A673 (cell line): Measurements from ENCODE around the gene PIK3R1. TPM values are rescaled to one million over a fixed set of nuclear protein-coding genes. Genes with fewer than 3 reads are reported as not detected.

ENCODE experiments used
- BruUV-seq: library from RNA; stranded (reverse); fragments of 400-500 nt; replicated peaks from 2 replicates; lab custom pipeline; 2021; lab: Mats Ljungman, UMichigan
- CTCF ChIA-PET: fragments of 300-600 bp; sonication (Branson Sonifier 250); formaldehyde crosslinking; loops from one replicate; lab custom pipeline; 2022; ENCODE audit warnings: antibody characterized with exemption; lab: Charles Lee
- POLR2A ChIA-PET: fragments of 300-600 bp; sonication (Branson Sonifier 250); formaldehyde crosslinking; loops from one replicate; lab custom pipeline; 2022; ENCODE audit warnings: antibody characterized with exemption; ENCODE audit not compliant: low non-redundant PET; lab: Charles Lee
- DNase-seq: peaks from one replicate; pipeline ENCODE4 v3.0.0-alpha.2; 2015; ENCODE audit warnings: low spot score
- H3K27ac ChIP-seq: fragments of 200-600 bp; sonication (generic); 2 replicates; pipeline ENCODE4 v1.5.1; 2016; ENCODE audit warnings: mixed run types, low read depth, mild to moderate bottlenecking, mixed read lengths, antibody characterized with exemption, low read length; ENCODE audit not compliant: poor library complexity, severe bottlenecking
- H3K27me3 ChIP-seq: fragments of 200-600 bp; sonication (generic); replicated peaks from 2 replicates; pipeline ENCODE4 v1.6.1; 2017; ENCODE audit warnings: mixed run types, low read depth, mild to moderate bottlenecking, mixed read lengths, antibody characterized with exemption, low read length; ENCODE audit not compliant: insufficient read depth, poor library complexity
- H3K36me3 ChIP-seq: fragments of 200-600 bp; sonication (generic); 2 replicates; pipeline ENCODE4 v1.6.1; 2016; ENCODE audit warnings: mixed run types, mild to moderate bottlenecking, mixed read lengths, antibody characterized with exemption, low read length; ENCODE audit not compliant: insufficient read depth, poor library complexity, severe bottlenecking
- H3K4me1 ChIP-seq: fragments of 200-600 bp; sonication (generic); 2 replicates; pipeline ENCODE4 v1.6.1; 2017; ENCODE audit warnings: mixed run types, mild to moderate bottlenecking, mixed read lengths, antibody characterized with exemption, low read length; ENCODE audit not compliant: insufficient read depth, poor library complexity, severe bottlenecking
- H3K4me3 ChIP-seq: fragments of 200-600 bp; sonication (generic); 2 replicates; pipeline ENCODE4 v1.5.1; 2016; ENCODE audit warnings: low read depth, mixed run types, mild to moderate bottlenecking, mixed read lengths, low read length; ENCODE audit not compliant: poor library complexity, severe bottlenecking
- H3K9me3 ChIP-seq: fragments of 200-600 bp; sonication (generic); 2 replicates; pipeline ENCODE4 v1.6.1; 2016; ENCODE audit warnings: mixed run types, low read depth, mild to moderate bottlenecking, mixed read lengths, antibody characterized with exemption, low read length; ENCODE audit not compliant: poor library complexity, severe bottlenecking
- CTCF ChIP-seq: fragments of 300-800, 200-600 bp; sonication (generic); conservative IDR thresholded peaks from 2 replicates; pipeline ENCODE4 v1.5.1; 2017; ENCODE audit warnings: low read depth, mild to moderate bottlenecking, antibody characterized with exemption, low read length, moderate library complexity, mixed read lengths
- EZH2 ChIP-seq: fragments of 200-600 bp; sonication (generic); IDR thresholded peaks from 2 replicates; pipeline ENCODE4 v1.6.1; 2017; ENCODE audit warnings: borderline replicate concordance, low read depth, mild to moderate bottlenecking, mixed read lengths, antibody characterized with exemption, low read length; ENCODE audit not compliant: poor library complexity, severe bottlenecking
- intact Hi-C: fragments of 100-400 bp; cut with micrococcal nuclease; formaldehyde crosslinking; loops from one replicate; pipeline ENCODE4 v1.10.0; 2022; ENCODE audit not compliant: unreplicated experiment
- total RNA-seq: library from RNA; stranded (reverse); gene quantifications from 2 replicates; pipeline ENCODE4 v1.2.3, GENCODE V29; 2021

The PIK3R1 gene
- total RNA-seq, 1 experiment from 2014 or later = 57.9 TPM

GRCh38 chr5:68255305-68256120 is 40.0 kb downstream of the PIK3R1 start:
- CTCF ChIA-PET = no interaction called here

GRCh38 chr5:68257210-68257609 is 41.7 kb downstream of the PIK3R1 start:
- POLR2A ChIA-PET = no interaction called here
- intact Hi-C loops = loop anchor here (10.0 kb wide), 2 partner anchors 612 to 1102 kb away; no protein-coding TSS in a partner anchor
- H3K27ac ChIP-seq = no peak overlapping the region

More at GRCh38 chr5:68255305-68256120, 40.0 kb downstream of the PIK3R1 start:
- H3K4me3 ChIP-seq = no peak overlapping the region
- intact Hi-C loops = loop anchor here (10.0 kb wide), 2 partner anchors 611 to 1101 kb away; no protein-coding TSS in a partner anchor
- POLR2A ChIA-PET = interaction anchor here (0.8 kb wide), 1 partner anchor 149 kb away, joined by 8 read pairs; no protein-coding TSS in a partner anchor
- H3K36me3 ChIP-seq = no peaks in the 10 kb centered on the region
- no peak for DNase-seq
- no peaks in the 10 kb centered on the region for H3K27me3 ChIP-seq
- peaks cover 89% of the 10 kb centered on the region for H3K4me1 ChIP-seq
- H3K27ac ChIP-seq = no peak overlapping the region
- H3K9me3 ChIP-seq = no peaks in the 10 kb centered on the region
- TF ChIP-seq EZH2 (no peak), CTCF (no peak)
- BruUV-seq = no TSS peak

GRCh38 chr5:68258531-68258930 is 43.0 kb downstream of the PIK3R1 start:
- no peaks in the 10 kb centered on the region for H3K27me3 ChIP-seq
- H3K4me1 ChIP-seq = peaks cover 72% of the 10 kb centered on the region
- no peak overlapping the region for H3K4me3 ChIP-seq
- CTCF ChIA-PET = no interaction called here
- H3K9me3 ChIP-seq = no peaks in the 10 kb centered on the region
- TF ChIP-seq CTCF = no peak
- TF ChIP-seq EZH2 = no peak
- no TSS peak for BruUV-seq
- no peak overlapping the region for H3K27ac ChIP-seq
- no peaks in the 10 kb centered on the region for H3K36me3 ChIP-seq
- DNase-seq = no peak
- intact Hi-C loops = loop anchor here (10.0 kb wide), 2 partner anchors 614 to 1104 kb away; no protein-coding TSS in a partner anchor
- POLR2A ChIA-PET = no interaction called here

More at GRCh38 chr5:68257210-68257609, 41.7 kb downstream of the PIK3R1 start:
- Histone ChIP-seq H3K4me1 (peaks cover 86% of the 10 kb centered on the region), H3K4me3 (no peak overlapping the region), H3K27me3 (no peaks in the 10 kb centered on the region), H3K9me3 (no peaks in the 10 kb centered on the region), H3K36me3 (no peaks in the 10 kb centered on the region)
- DNase-seq = no peak
- TF ChIP-seq EZH2 (no peak), CTCF (no peak)
- CTCF ChIA-PET = interaction anchor here (0.6 kb wide), 1 partner anchor 15 kb away, joined by 3 read pairs; no protein-coding TSS in a partner anchor
- BruUV-seq = no TSS peak
